HG02588 (cell line): ENCODE measurements around the gene CLDN14.
A peak's percentile ranks its signal among the peaks of the same experiment; 100 is the strongest.

Source experiments
- ATAC-seq: cut with Tn5 transposase; IDR thresholded peaks from one replicate; pipeline ENCODE4 v1.9.1; 2021; ENCODE audit warnings: mild to moderate bottlenecking, moderate library complexity; ENCODE audit not compliant: unreplicated experiment

Gene CLDN14

GRCh38 chr21:36436829-36437744 lies 42.8 kb downstream of the CLDN14 start:
- ATAC-seq = no peak

- ATAC-seq = no peak
These were observed 45.8 kb downstream of the CLDN14 start for GRCh38 chr21:36434144-36434543.

GRCh38 chr21:36433059-36433709 lies 46.7 kb downstream of the CLDN14 start:
- no peak for ATAC-seq

GRCh38 chr21:36431252-36431651 lies 48.7 kb downstream of the CLDN14 start:
- ATAC-seq = no peak

- ATAC-seq = no peak
These were observed 49.1 kb downstream of the CLDN14 start for GRCh38 chr21:36430841-36431240.

GRCh38 chr21:36429947-36430546 lies 49.9 kb downstream of the CLDN14 start:
- peak; percentile 77 for ATAC-seq

- no peak for ATAC-seq
These were observed 51.0 kb downstream of the CLDN14 start for GRCh38 chr21:36428761-36429432.

- no peak for ATAC-seq
These were observed 52.4 kb downstream of the CLDN14 start for GRCh38 chr21:36427502-36427901.

- ATAC-seq = no peak
These were observed 54.6 kb downstream of the CLDN14 start for GRCh38 chr21:36425286-36425685.

- no peak for ATAC-seq
These were observed 55.3 kb downstream of the CLDN14 start for GRCh38 chr21:36424592-36424991.

- no peak for ATAC-seq
These were observed 56.0 kb downstream of the CLDN14 start for GRCh38 chr21:36423771-36424433.

- no peak for ATAC-seq
These were observed 57.4 kb downstream of the CLDN14 start for GRCh38 chr21:36422279-36423098.

GRCh38 chr21:36420571-36421339 lies 59.2 kb downstream of the CLDN14 start:
- ATAC-seq = no peak

- ATAC-seq = no peak
These were observed 59.9 kb downstream of the CLDN14 start for GRCh38 chr21:36419996-36420395.

- ATAC-seq = no peak
These were observed 60.7 kb downstream of the CLDN14 start for GRCh38 chr21:36419241-36419640.

GRCh38 chr21:36415375-36415774 lies 64.5 kb downstream of the CLDN14 start:
- ATAC-seq = no peak

GRCh38 chr21:36412916-36413315 lies 67.0 kb downstream of the CLDN14 start:
- ATAC-seq = no peak

- no peak for ATAC-seq
These were observed 68.6 kb downstream of the CLDN14 start for GRCh38 chr21:36411301-36411700.
